PFSK-1 (cell line): Measurements from ENCODE around the gene CDKL5.

Experiments used
- FOXP2 ChIP-seq: optimal IDR thresholded peaks from 2 replicates; pipeline ENCODE3; 2011; ENCODE audit warnings: borderline replicate concordance, control low read depth, inconsistent platforms; ENCODE audit not compliant: insufficient read depth; ENCODE audit errors: extremely low read length, extremely low read depth
- POLR2AphosphoS5 ChIP-seq: IDR thresholded peaks from 2 replicates; pipeline ENCODE4 v1.6.1; 2012; ENCODE audit warnings: low read depth, mild to moderate bottlenecking, control low read depth, low read length, moderate library complexity
- SIN3A ChIP-seq: IDR thresholded peaks from 2 replicates; pipeline ENCODE4 v1.6.1; 2012; ENCODE audit warnings: mild to moderate bottlenecking, low read length, moderate library complexity, borderline replicate concordance; ENCODE audit not compliant: insufficient read depth
- TAF1 ChIP-seq: IDR thresholded peaks from 2 replicates; pipeline ENCODE4 v1.6.1; 2012; ENCODE audit warnings: low read length, control low read depth, borderline replicate concordance; ENCODE audit not compliant: insufficient read depth
- TF ChIP-seq, protein P1 (sequence below), 2 experiments: IDR thresholded peaks; 2 replicates each; pipeline versions ENCODE4 v1.6.1 to v1.8.0; 2011 to 2012; ENCODE audit warnings: low read depth in 2 of 2, low read length in 2 of 2, control low read depth in 1 of 2, inconsistent platforms in 1 of 2, mild to moderate bottlenecking in 1 of 2, moderate library complexity in 1 of 2; ENCODE audit not compliant: insufficient read depth in 1 of 2

The CDKL5 gene

DNA sequence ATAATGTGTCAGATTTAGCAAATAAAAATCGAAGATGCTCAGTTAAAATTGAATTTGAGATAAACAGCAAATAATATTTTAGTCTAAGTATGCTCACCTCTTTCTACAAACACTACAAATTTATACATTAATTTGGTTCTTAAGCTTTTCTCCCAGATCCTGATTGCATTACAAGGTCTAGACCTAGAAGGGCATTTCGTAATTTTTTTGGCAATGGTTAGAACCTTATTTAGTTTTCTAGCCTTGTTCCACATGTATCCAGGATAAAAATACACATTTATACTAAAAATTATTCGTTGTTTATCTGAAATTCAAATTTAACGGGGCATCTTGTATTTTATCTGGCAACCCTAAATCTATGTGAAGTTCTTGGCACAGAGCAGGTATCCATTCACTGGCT is 2.5 kb upstream of the CDKL5 start:
- TF ChIP-seq TAF1 (no peak), POLR2AphosphoS5 (no peak), FOXP2 (no peak), SIN3A (no peak)
- TF ChIP-seq, protein P1, sequence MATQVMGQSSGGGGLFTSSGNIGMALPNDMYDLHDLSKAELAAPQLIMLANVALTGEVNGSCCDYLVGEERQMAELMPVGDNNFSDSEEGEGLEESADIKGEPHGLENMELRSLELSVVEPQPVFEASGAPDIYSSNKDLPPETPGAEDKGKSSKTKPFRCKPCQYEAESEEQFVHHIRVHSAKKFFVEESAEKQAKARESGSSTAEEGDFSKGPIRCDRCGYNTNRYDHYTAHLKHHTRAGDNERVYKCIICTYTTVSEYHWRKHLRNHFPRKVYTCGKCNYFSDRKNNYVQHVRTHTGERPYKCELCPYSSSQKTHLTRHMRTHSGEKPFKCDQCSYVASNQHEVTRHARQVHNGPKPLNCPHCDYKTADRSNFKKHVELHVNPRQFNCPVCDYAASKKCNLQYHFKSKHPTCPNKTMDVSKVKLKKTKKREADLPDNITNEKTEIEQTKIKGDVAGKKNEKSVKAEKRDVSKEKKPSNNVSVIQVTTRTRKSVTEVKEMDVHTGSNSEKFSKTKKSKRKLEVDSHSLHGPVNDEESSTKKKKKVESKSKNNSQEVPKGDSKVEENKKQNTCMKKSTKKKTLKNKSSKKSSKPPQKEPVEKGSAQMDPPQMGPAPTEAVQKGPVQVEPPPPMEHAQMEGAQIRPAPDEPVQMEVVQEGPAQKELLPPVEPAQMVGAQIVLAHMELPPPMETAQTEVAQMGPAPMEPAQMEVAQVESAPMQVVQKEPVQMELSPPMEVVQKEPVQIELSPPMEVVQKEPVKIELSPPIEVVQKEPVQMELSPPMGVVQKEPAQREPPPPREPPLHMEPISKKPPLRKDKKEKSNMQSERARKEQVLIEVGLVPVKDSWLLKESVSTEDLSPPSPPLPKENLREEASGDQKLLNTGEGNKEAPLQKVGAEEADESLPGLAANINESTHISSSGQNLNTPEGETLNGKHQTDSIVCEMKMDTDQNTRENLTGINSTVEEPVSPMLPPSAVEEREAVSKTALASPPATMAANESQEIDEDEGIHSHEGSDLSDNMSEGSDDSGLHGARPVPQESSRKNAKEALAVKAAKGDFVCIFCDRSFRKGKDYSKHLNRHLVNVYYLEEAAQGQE (IDR thresholded peaks at IDR 0.05; ENCODE audit: insufficient read depth in 1 of 2, low read depth in 2 of 2, low read length in 2 of 2): no peak

- TF ChIP-seq FOXP2: no peak
- TF ChIP-seq POLR2AphosphoS5: no peak
- no peak for TF ChIP-seq SIN3A
- TF ChIP-seq TAF1: no peak
- TF ChIP-seq, protein P1 (IDR thresholded peaks at IDR 0.05; ENCODE audit: insufficient read depth in 1 of 2, low read depth in 2 of 2, low read length in 2 of 2): no peak
Measured at GRCh38 chrX:18424482-18425198, 768 bp upstream of the CDKL5 start.

DNA sequence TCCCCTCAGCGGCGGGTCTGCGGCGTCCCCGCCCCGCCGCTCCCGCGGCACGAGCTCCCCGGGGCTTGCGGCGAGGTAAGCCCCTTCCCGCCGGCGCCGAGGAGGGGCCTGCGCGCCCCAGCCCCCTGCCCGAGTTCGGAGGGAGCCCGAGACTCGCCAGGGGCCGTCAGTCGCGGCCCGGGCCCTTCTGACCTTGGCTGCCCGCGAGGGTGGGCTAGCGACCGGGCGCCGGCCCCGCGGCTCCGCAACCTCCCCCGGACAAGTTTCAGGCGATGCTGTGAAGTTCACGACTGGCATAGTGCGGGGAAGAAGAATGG is 554 bp downstream of the CDKL5 start:
- TF ChIP-seq SIN3A: no peak
- TF ChIP-seq FOXP2: no peak
- no peak for TF ChIP-seq POLR2AphosphoS5

DNA sequence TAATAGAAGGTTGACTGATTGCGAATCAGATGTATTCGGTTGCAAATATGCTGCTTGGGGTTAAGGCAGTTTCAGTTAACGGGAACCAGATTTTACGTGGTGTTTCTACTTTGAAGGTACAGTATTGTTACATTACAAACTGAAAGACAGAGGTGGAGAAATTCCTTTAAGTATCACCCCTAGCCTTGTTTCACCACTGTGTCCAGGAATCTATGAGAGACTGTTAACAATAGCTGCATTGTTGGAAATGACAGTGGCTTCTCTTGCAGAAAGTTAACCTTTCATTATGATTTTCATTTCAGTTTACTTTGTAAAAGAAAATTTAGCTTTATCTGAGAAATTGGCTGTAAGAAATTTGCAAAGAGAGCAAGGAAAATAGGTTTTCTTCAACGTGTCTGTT is 2.6 kb downstream of the CDKL5 start:
- no peak for TF ChIP-seq SIN3A
- TF ChIP-seq POLR2AphosphoS5: no peak
- no peak for TF ChIP-seq TAF1
- no peak for TF ChIP-seq FOXP2
- TF ChIP-seq, protein P1 (IDR thresholded peaks at IDR 0.05; ENCODE audit: insufficient read depth in 1 of 2, low read depth in 2 of 2, low read length in 2 of 2): no peak

GRCh38 chrX:18434896-18435295 is 9.5 kb downstream of the CDKL5 start:
- TF ChIP-seq, protein P1 (IDR thresholded peaks at IDR 0.05; ENCODE audit: insufficient read depth in 1 of 2, low read depth in 2 of 2, low read length in 2 of 2): no peak
- TF ChIP-seq TAF1: no peak
- TF ChIP-seq POLR2AphosphoS5: no peak
- no peak for TF ChIP-seq FOXP2
- no peak for TF ChIP-seq SIN3A
